CD4-positive, alpha-beta T cell treated with Interleukin-6 at 100 ng/mL for 8 hours (primary cell): ENCODE data around the gene NOB1.
A peak's percentile ranks its signal among the peaks of the same experiment; 100 is the strongest.
"Not testable (repeated sequence)": the region's sequence is repeated elsewhere in the genome, so short reads cannot be mapped to it uniquely, and the experiment has no call there.

Experiments used
- DNase-seq: peaks from one replicate; pipeline ENCODE4 v3.0.0-alpha.2; 2020; ENCODE audit warnings: mixed read lengths, low spot score

NOB1 gene

GRCh38 chr16:69761983-69762813 lies 7.5 kb upstream of the NOB1 start, which contains the start of gene WWP2:
TSS of gene WWP2 (plus strand) at chr16:69762332. CDS start at chr16:69787011, 24,679 bp downstream.
- peak; percentile 78 for DNase-seq

DNA sequence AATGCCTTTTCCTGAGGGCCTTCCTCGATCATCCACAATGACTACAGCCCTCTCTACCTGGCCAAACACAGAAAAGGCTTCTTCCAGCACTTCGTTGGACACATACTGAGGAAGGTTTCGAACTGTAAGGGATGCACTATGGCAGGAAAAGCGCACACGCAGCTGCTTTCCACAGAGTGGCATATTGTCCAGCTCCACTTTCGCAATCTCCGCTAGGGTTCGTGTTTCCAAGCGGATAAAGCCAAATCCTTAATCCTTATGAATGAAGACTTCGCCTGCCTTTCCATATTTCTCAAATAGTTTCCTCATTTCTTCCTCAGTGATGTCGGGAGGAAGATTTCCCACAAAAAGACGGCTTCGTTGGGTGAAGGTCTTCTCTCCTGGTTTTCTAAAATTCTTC lies 2.6 kb upstream of the NOB1 start:
- not testable (repeated sequence) for DNase-seq

DNA sequence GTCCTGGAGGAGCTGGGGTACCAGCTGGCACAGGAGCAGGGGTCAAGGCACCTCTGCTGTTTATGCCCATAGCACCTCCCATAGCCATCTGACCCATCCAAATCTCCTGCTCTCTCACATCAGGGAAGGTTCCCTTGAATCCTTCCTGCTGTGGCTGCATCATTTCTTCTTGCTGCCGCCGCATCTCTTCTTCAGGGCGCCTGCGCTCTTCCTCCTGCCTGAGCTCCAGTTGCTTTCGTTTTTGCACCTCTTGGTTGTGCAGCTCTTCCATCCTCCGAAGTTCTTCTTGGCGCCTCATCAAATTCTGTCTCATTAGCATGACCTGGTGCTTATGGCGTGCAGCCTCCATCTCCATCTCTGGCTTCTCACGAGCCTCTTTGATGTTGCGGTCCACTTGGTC lies 2.0 kb upstream of the NOB1 start:
- no peak for DNase-seq

DNA sequence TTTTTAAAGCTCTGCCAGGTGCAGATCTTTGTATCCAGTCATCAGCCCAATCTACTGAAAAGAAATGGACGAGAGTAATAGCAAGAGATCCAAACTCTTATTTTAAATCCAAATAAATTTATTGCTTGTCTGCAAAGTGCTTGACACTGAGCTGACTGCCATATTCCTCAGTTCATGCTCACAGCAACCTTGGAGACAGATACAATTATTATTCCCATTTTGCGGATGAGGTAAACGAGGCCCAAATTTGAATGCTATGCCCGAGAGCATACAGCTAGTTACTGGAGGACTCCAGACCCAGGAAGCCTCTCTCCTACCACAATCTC lies 620 bp downstream of the NOB1 start:
- DNase-seq, result no peak

DNA sequence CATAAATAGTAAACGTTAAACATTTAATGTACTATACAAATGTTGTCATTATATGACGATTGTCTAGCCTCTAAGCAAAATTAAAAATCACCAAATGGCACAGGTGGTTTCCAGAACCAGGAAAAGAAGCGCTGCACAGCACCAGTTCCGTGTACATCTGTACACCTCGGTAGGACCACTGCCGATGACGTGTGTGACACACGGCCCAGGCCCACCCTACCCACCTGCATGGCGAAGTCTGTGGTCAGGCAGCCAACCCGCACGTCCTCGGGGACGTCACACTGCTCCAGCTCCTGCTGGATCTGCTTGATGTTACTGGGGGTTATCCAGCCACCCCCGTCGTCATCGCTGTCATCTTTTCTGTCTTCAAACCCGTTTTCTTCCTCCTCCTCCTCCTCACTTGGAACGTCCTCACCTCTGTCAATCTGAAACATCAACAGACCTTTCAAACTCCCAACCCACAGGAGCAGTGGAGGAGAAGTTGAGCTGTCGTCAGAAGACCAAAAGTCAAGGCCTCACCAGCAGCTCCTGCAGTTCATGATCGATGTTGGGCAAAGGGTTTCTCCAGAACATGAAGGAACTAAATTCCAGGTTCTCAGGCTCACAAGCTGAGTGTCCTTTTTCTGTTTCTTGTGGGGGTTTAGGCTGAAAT lies 5.9 kb downstream of the NOB1 start:
- DNase-seq, result no peak

- DNase-seq, result no peak
Observed at GRCh38 chr16:69747115-69747514, 7.6 kb downstream of the NOB1 start.

GRCh38 chr16:69745959-69746358 lies 8.8 kb downstream of the NOB1 start:
- no peak for DNase-seq

DNA sequence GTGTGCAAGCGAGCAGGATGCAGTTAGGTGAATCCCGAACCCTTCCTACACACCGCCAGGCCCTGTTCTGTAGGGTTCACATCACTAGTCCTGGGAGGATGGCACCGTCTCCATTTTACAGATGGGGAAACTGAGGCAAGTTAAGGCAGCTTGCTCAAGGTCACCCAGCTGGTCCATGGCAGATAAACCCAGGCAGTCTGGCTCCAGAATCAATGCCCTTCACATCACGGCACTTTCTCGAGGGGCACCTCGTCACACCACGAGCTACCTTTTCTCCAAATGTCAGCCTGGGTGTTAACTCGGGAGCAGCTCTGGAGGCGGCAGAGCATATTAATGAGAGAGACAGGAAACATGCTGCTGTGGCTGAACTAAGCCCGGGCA lies 9.5 kb downstream of the NOB1 start:
- no peak for DNase-seq

DNA sequence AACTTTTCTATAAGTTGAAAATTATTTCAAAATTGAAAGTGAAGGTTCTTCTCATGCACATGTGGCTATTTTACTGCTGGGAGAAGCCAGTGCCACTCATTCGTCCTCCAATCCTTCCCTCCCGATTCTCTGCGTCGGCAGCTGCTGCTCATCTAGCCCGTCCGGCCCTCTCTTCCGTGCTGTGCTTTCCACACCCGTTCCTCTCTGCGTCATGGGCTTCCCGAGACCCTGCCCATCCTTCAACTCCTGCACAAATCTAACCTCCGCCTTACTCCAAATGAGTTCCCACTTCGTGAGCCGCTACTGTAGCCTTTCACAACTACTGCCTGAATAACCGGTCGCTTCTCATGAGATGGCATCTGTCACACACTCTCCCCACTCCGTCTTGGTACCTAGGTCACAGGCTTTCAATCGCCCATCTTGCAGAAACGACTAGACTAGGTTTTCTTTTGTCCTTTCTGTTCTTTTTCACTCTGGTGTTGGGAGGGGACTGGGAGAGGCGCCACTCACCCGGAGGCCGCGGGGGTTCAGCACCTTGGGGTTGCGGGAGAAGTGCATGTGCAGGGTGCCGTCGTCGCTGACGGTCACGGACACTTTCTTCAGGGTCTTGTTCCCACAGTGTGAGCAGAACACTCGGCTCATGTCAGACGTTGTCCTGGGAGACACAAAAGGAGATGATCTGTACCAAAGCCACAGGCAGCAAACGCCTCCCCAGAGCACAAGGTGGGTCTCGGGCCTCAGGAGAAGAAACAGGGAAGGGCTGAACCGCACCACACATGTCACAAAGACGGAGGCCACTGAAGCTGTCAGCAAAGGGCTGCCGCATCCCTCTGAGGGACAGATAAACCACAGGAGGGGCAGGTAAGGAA lies 10.1 kb downstream of the NOB1 start:
- no peak for DNase-seq

- DNase-seq, result no peak
Observed at GRCh38 chr16:69741951-69742904, 12.5 kb downstream of the NOB1 start.

- no peak for DNase-seq
Observed at GRCh38 chr16:69741519-69741918, 13.2 kb downstream of the NOB1 start.

- DNase-seq, result no peak
Observed at GRCh38 chr16:69732101-69732500, 22.6 kb downstream of the NOB1 start.

DNA sequence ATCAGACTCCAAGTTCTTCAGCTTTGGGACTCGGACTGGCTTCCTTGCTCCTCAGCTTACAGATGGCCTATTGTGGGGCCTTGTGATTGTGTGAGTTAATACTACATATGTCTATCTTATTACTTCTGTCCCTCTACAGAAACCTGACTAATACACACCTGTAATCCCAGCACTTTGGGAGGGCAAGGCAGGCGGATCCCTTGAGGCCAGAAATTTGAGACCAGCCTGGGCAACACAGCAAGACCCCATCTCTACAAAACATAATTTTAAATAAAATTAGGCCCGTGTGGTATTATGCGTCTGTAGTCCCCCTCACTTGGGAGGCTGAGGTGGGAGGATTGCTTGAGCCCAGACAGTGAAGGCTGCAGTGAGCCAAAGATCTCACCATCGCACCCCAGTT lies 23.4 kb downstream of the NOB1 start:
- not testable (repeated sequence) for DNase-seq

DNA sequence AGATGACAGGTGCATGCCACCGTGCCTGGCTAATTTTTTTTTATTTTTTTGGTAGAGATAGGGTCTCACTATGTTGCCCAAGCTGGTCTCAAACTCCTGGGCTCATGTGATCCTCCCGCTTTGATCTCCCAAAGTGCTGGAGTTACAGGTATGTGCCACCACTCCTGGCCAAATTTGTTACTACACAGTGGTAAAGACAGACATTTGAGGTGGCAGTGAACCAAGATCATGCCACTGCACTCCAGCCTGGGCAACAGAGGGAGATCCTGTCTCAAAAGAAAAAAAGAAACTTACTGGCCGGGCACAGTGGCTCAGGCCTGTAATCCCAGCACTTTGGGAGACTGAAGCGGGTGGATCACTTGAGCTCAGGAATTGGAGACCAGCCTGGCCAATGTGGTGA lies 25.7 kb downstream of the NOB1 start:
- not testable (repeated sequence) for DNase-seq

GRCh38 chr16:69727916-69728270 lies 26.8 kb downstream of the NOB1 start:
- DNase-seq, result no peak

- peak; percentile 89 for DNase-seq
Observed at GRCh38 chr16:69726313-69727060, 28.2 kb downstream of the NOB1 start, which contains the start of gene NQO1. TSS of gene NQO1 (minus strand) at chr16:69726560. CDS start at chr16:69726439, 121 bp downstream.

DNA sequence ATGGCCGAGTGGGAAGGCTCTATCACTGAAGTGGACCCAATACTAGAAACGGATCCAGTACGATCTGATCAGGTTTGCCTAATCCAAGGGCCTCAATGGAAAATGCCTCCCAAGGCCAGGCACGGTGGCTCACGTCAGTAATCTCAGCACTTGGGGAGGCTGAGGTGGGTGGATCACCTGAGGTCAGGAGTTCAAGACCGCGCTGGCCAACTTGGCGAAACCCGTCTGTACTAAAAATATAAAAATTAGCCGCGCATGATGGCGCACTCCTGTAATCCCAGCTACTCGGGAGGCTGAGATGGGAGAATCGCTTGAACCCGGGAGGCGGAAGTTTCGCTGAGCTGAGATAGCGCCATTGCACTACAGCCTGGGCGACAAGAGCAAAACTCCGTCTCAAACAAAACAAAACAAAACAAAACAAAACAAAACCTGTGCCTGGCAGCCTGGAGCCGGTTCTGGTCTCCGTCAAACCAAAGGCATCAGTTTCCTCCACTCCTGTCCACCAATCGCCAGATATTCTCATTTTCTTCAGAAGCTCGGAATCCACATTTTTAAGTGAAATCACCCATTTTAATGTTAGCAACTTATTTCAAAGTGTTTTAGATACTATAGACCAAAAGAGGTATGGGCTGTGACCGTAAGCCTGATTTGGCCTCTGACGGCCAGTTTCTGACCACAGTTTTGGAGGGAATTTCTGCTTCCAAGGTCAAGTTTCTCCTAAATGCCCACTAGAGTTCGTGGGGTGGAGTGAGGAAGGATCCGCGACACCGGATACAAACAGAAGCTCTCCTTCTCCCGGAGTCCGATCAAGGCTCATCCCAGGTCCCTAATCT lies 29.0 kb downstream of the NOB1 start:
- no peak for DNase-seq

GRCh38 chr16:69724981-69725479 lies 29.7 kb downstream of the NOB1 start:
- no peak for DNase-seq

DNA sequence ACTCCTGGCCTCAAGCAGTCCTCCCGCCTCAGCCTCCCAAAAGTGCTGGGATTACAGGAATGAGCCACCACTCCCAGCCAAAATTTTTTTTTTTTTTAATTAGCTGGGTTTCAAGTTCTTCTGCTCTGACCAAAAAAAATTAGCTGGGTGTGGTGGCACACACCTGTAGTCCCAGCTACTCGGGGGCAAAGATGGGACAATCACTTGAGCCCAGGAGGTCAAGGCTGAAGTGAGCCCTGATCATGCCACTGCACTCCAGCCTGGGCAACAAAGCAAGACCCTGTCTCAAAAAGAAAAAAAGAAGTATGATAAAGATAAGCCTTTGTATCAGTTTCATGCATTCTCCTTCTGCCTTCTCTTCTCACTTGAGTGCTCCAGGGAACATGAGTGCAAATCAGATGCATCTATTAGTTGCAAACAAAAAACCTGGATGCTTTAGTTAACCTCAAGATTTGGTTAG lies 30.3 kb downstream of the NOB1 start:
- no peak for DNase-seq
